H1 (cell line): ENCODE results near the gene BRD8. TPM values are rescaled to one million over a fixed set of nuclear protein-coding genes. Genes with fewer than 3 reads are reported as not detected.

Experiments used
- CTCF ChIA-PET: fragments of 300-600 bp; sonication (Branson Sonifier 250); formaldehyde crosslinking; loops from one replicate; lab custom pipeline; 2021; ENCODE audit not compliant: partially characterized antibody; lab: Charles Lee
- POLR2A ChIA-PET: fragments of 300-600 bp; sonication (Branson Sonifier 250); formaldehyde crosslinking; loops from one replicate; lab custom pipeline; 2021; ENCODE audit warnings: inconsistent platforms; ENCODE audit not compliant: partially characterized antibody; lab: Charles Lee
- DNase-seq, 2 experiments: peaks; one replicate each; pipeline versions ENCODE4 v3.0.0 to v3.0.0-alpha.2; 2010 to 2022; ENCODE audit warnings: low spot score in 2 of 2, low read depth in 1 of 2, mixed read lengths in 1 of 2
- FAIRE-seq: peaks from 2 replicates; lab custom pipeline; 2011; peaks lifted over from hg19 to GRCh38; lab: Jason Lieb, UNC
- H2AFZ ChIP-seq: 2 replicates; pipeline ENCODE4 v1.8.1; 2012; ENCODE audit warnings: low read length, inconsistent platforms
- H2AK5ac ChIP-seq: 2 replicates; pipeline ENCODE4 v1.6.1; 2013; ENCODE audit warnings: low read depth, low read length
- H2BK120ac ChIP-seq: replicated peaks from 2 replicates; pipeline ENCODE3; 2013; ENCODE audit warnings: low read depth, low read length, inconsistent platforms
- H2BK12ac ChIP-seq: 2 replicates; pipeline ENCODE4 v1.6.1; 2013; ENCODE audit warnings: low read depth, low read length
- H2BK15ac ChIP-seq: 2 replicates; pipeline ENCODE4 v1.6.1; 2013; ENCODE audit warnings: low read length
- H2BK20ac ChIP-seq: 2 replicates; pipeline ENCODE4 v1.6.1; 2013; ENCODE audit warnings: low read length
- H2BK5ac ChIP-seq: 2 replicates; pipeline ENCODE4 v1.6.1; 2013; ENCODE audit warnings: low read depth, low read length
- H3K14ac ChIP-seq: 2 replicates; pipeline ENCODE4 v1.6.1; 2013; ENCODE audit warnings: inconsistent platforms; ENCODE audit not compliant: insufficient read length
- H3K18ac ChIP-seq: 2 replicates; pipeline ENCODE4 v1.6.1; 2013; ENCODE audit warnings: low read length; ENCODE audit errors: extremely low read depth
- H3K23ac ChIP-seq: 2 replicates; pipeline ENCODE4 v1.6.1; 2013; ENCODE audit warnings: inconsistent platforms; ENCODE audit not compliant: insufficient read length
- H3K23me2 ChIP-seq: 2 replicates; pipeline ENCODE4 v1.6.1; 2013; ENCODE audit warnings: low read depth, low read length
- H3K27ac ChIP-seq: 2 replicates; pipeline ENCODE4 v1.6.1; 2011; ENCODE audit warnings: low read depth, low read length, inconsistent platforms
- H3K27me3 ChIP-seq, 4 experiments: replicated peaks in 1 of 4; 1 replicate in 1 of 4; 2 replicates in 3 of 4; pipeline versions ENCODE4 v1.6.1 to v1.8.1; 2011 to 2013; ENCODE audit warnings: low read length in 3 of 4, mild to moderate bottlenecking in 3 of 4, inconsistent platforms in 2 of 4, mixed read lengths in 2 of 4, moderate library complexity in 1 of 4; ENCODE audit not compliant: control insufficient read depth in 3 of 4, insufficient read depth in 3 of 4; ENCODE audit errors: extremely low read depth in 1 of 4
- H3K36me3 ChIP-seq, 4 experiments: 2 replicates each; pipeline versions ENCODE4 v1.6.1 to v1.8.1; 2011 to 2013; ENCODE audit warnings: mild to moderate bottlenecking in 4 of 4, low read length in 3 of 4, moderate library complexity in 2 of 4, control low read depth in 1 of 4, inconsistent platforms in 1 of 4; ENCODE audit not compliant: insufficient read depth in 4 of 4, control insufficient read depth in 2 of 4
- H3K4ac ChIP-seq: replicated peaks from 2 replicates; pipeline ENCODE3; 2013; ENCODE audit warnings: low read length, low read depth, mixed read lengths, inconsistent platforms; ENCODE audit not compliant: insufficient read length
- H3K4me1 ChIP-seq, 4 experiments: replicated peaks in 1 of 4; 1 replicate in 1 of 4; 2 replicates in 3 of 4; pipeline versions ENCODE4 v1.6.1 to v1.8.1; 2011 to 2013; ENCODE audit warnings: low read length in 3 of 4, inconsistent platforms in 2 of 4, mixed read lengths in 1 of 4; ENCODE audit not compliant: insufficient read depth in 4 of 4, control insufficient read depth in 3 of 4
- H3K4me2 ChIP-seq, 2 experiments: 2 replicates each; pipeline versions ENCODE4 v1.6.1 to v1.8.1; 2011 to 2013; ENCODE audit warnings: low read depth in 2 of 2, low read length in 2 of 2, control low read depth in 1 of 2, inconsistent platforms in 1 of 2, mild to moderate bottlenecking in 1 of 2; ENCODE audit not compliant: insufficient read depth in 1 of 2
- H3K4me3 ChIP-seq, 4 experiments: fragments of 200-600, 300-600 bp in 1 of 4; sonication (generic), shearing (Covaris generic), sonication (Bioruptor Twin) in 1 of 4; 2 replicates each; pipeline versions ENCODE4 v1.5.1 to v1.8.1; 2011 to 2016; ENCODE audit warnings: low read length in 4 of 4, low read depth in 3 of 4, control low read depth in 2 of 4, inconsistent platforms in 2 of 4, mild to moderate bottlenecking in 2 of 4, mixed read lengths in 1 of 4, moderate library complexity in 1 of 4; ENCODE audit not compliant: insufficient read depth in 2 of 4; ENCODE audit errors: extremely low read depth in 1 of 4
- H3K56ac ChIP-seq: replicated peaks from 2 replicates; pipeline ENCODE3; 2013; ENCODE audit warnings: low read depth, mild to moderate bottlenecking, mixed read lengths, low read length, inconsistent platforms; ENCODE audit not compliant: insufficient read length
- H3K79me1 ChIP-seq: 2 replicates; pipeline ENCODE4 v1.6.1; 2013; ENCODE audit warnings: low read depth, low read length, control low read depth
- H3K79me2 ChIP-seq, 2 experiments: 2 replicates each; pipeline versions ENCODE4 v1.6.1 to v1.8.1; 2012 to 2013; ENCODE audit warnings: low read length in 2 of 2, mild to moderate bottlenecking in 2 of 2, inconsistent platforms in 1 of 2; ENCODE audit not compliant: insufficient read depth in 2 of 2, control insufficient read depth in 1 of 2
- H3K9ac ChIP-seq, 4 experiments: replicated peaks in 1 of 4; 1 replicate in 1 of 4; 2 replicates in 3 of 4; pipeline versions ENCODE4 v1.6.1 to v1.8.1; 2011 to 2013; ENCODE audit warnings: low read depth in 3 of 4, low read length in 3 of 4, control low read depth in 2 of 4, mild to moderate bottlenecking in 2 of 4, moderate library complexity in 2 of 4, inconsistent platforms in 1 of 4; ENCODE audit errors: extremely low read depth in 1 of 4
- H3K9me3 ChIP-seq, 2 experiments: 2 replicates each; pipeline versions ENCODE4 v1.6.1 to v1.8.1; 2012 to 2013; ENCODE audit warnings: mild to moderate bottlenecking in 2 of 2, moderate library complexity in 2 of 2, control low read depth in 1 of 2, inconsistent platforms in 1 of 2, low read depth in 1 of 2, low read length in 1 of 2, mixed read lengths in 1 of 2; ENCODE audit not compliant: insufficient read depth in 2 of 2
- H4K20me1 ChIP-seq, 2 experiments: replicated peaks in 1 of 2; 2 replicates each; pipeline versions ENCODE3 to v1.8.1; 2011 to 2013; ENCODE audit warnings: inconsistent platforms in 2 of 2, low read length in 2 of 2, mild to moderate bottlenecking in 1 of 2; ENCODE audit not compliant: insufficient read depth in 2 of 2, control insufficient read depth in 1 of 2
- H4K5ac ChIP-seq: 2 replicates; pipeline ENCODE4 v1.6.1; 2013; ENCODE audit warnings: low read length, low read depth, mixed read lengths, inconsistent platforms; ENCODE audit not compliant: insufficient read length
- H4K8ac ChIP-seq: 2 replicates; pipeline ENCODE4 v1.8.0; 2013; ENCODE audit warnings: mild to moderate bottlenecking, moderate library complexity, low read length, inconsistent platforms; ENCODE audit not compliant: insufficient read depth; ENCODE audit errors: extremely low read depth
- H4K91ac ChIP-seq: replicated peaks from 2 replicates; pipeline ENCODE3; 2013; ENCODE audit warnings: low read length, mixed read lengths, inconsistent platforms; ENCODE audit not compliant: insufficient read length
- ASH2L ChIP-seq: fragments of 200-600, 300-600 bp; sonication (generic); IDR thresholded peaks from one replicate; pipeline ENCODE4 v1.7.1; 2017; ENCODE audit warnings: low read length
- CEBPB ChIP-seq: IDR thresholded peaks from 2 replicates; pipeline ENCODE4 v1.6.1; 2012; ENCODE audit warnings: low read depth, low read length
- CTBP2 ChIP-seq: IDR thresholded peaks from 2 replicates; pipeline ENCODE4 v1.7.0; 2011; ENCODE audit warnings: borderline replicate concordance, mild to moderate bottlenecking, moderate library complexity, mixed read lengths, low read length; ENCODE audit not compliant: insufficient read depth, insufficient read length
- EP300 ChIP-seq, 2 experiments: IDR thresholded peaks; 1 replicate in 1 of 2; 2 replicates in 1 of 2; pipeline ENCODE4 v1.6.1; 2011 to 2012; ENCODE audit warnings: low read depth in 2 of 2, low read length in 2 of 2, mild to moderate bottlenecking in 2 of 2, borderline replicate concordance in 1 of 2, inconsistent platforms in 1 of 2, moderate library complexity in 1 of 2
- KDM5A ChIP-seq: fragments of 200-600 bp; IDR thresholded peaks from 2 replicates; pipeline ENCODE4 v1.7.1; 2012; ENCODE audit warnings: mild to moderate bottlenecking, low read length, inconsistent platforms, mixed read lengths
- MAX ChIP-seq: IDR thresholded peaks from 2 replicates; pipeline ENCODE4 v1.6.1; 2012; ENCODE audit warnings: inconsistent platforms
- SRF ChIP-seq: IDR thresholded peaks from 2 replicates; pipeline ENCODE4 v1.6.1; 2011; ENCODE audit warnings: mild to moderate bottlenecking, low read depth, low read length, moderate library complexity
- SUZ12 ChIP-seq: fragments of 200-600 bp; sonication (generic); IDR thresholded peaks from 2 replicates; pipeline ENCODE4 v1.6.1; 2012; ENCODE audit warnings: mild to moderate bottlenecking, inconsistent platforms, low read length, moderate library complexity, mixed read lengths
- TEAD4 ChIP-seq: IDR thresholded peaks from 2 replicates; pipeline ENCODE4 v1.6.1; 2012; ENCODE audit warnings: low read depth, low read length, inconsistent platforms, mixed read lengths
- ZNF274 ChIP-seq: IDR thresholded peaks from 2 replicates; pipeline ENCODE4 v1.7.0; 2012; ENCODE audit warnings: low read length, borderline replicate concordance; ENCODE audit errors: extremely low read depth
- polyA plus RNA-seq, 7 experiments: library from polyadenylated mRNA; depleted of rRNA in 3 of 7; stranded (reverse) in 5 of 7; unstranded in 2 of 7; fragments of >200 nt in 5 of 7; fragments of 200-250 nt in 2 of 7; gene quantifications; 1 replicate in 5 of 7; 2 replicates in 1 of 7; 4 replicates in 1 of 7; pipeline versions ENCODE4 v1.2.1 to v1.2.3, GENCODE V29; 2011 to 2013; ENCODE audit warnings: missing spikeins in 2 of 7, mixed read lengths in 2 of 7
- total RNA-seq: library from RNA; stranded (reverse); fragmentation: NEBNext Ultra II Directional; extraction: Animal tissue kit (Norgen Biotek cat#: 25700); gene quantifications from 2 replicates; pipeline ENCODE4 v1.2.1, GENCODE V29; 2021

The BRD8 gene
- total and polyA plus RNA-seq, 2 of the 8 experiments (the other 6 are each of a cell fraction or from before 2014, with no cell fraction given): 37.8 to 75.8 TPM

GRCh38 chr5:138226910-138227309, 48.5 kb upstream of the BRD8 start:
- DNase-seq (no peak), FAIRE-seq (no peak)
- no peak overlapping the region for H2AK5ac ChIP-seq
- no peak for TF ChIP-seq SUZ12
- no peak for TF ChIP-seq ZNF274
- TF ChIP-seq KDM5A: no peak
- no peak for TF ChIP-seq EP300 (IDR thresholded peaks at IDR 0.05; ENCODE audit: borderline replicate concordance in 1 of 2, low read depth in 2 of 2, low read length in 2 of 2)
- no peak for TF ChIP-seq MAX
- no peak for TF ChIP-seq SRF
- TF ChIP-seq ASH2L: no peak
- no peak for TF ChIP-seq TEAD4
- no peak for TF ChIP-seq CEBPB
- no peak for TF ChIP-seq CTBP2
- H2BK20ac ChIP-seq: no peak overlapping the region
- H3K79me1 ChIP-seq: no peaks in the 10 kb centered on the region
- no peaks in the 10 kb centered on the region for H3K79me2 ChIP-seq
- no peak overlapping the region for H3K18ac ChIP-seq
- H2BK5ac ChIP-seq: no peak overlapping the region
- H3K36me3 ChIP-seq: no peaks in the 10 kb centered on the region
- no peak overlapping the region for H2BK12ac ChIP-seq
- H3K9ac ChIP-seq: no peak overlapping the region
- H4K91ac ChIP-seq: no peak overlapping the region
- no peak overlapping the region for H2BK15ac ChIP-seq
- no peak overlapping the region for H3K4ac ChIP-seq
- no peaks in the 10 kb centered on the region for H3K23me2 ChIP-seq
- H3K4me1 ChIP-seq: no peaks in the 10 kb centered on the region
- no peak overlapping the region for H3K56ac ChIP-seq
- H4K5ac ChIP-seq: no peak overlapping the region
- ChIA-PET CTCF (interaction anchor here (2.5 to 9.2 kb wide), 2 partner anchors 17 to 53 kb away, joined by 8 to 128 read pairs; partner anchors contain the start of gene GFRA3), POLR2A (no interaction called here)
- H2AFZ ChIP-seq: no peak overlapping the region
- no peak overlapping the region for H3K23ac ChIP-seq
- no peak overlapping the region for H3K27ac ChIP-seq
- H3K4me2 ChIP-seq: no peak overlapping the region
- no peak overlapping the region for H4K8ac ChIP-seq
- H4K20me1 ChIP-seq: no peaks in the 10 kb centered on the region
- peaks cover 4 to 6% of the 10 kb centered on the region in 2 experiments; a peak in 1 of 4 replicates for H3K9me3 ChIP-seq
- H3K4me3 ChIP-seq: no peak overlapping the region
- no peak overlapping the region for H3K14ac ChIP-seq
- H3K27me3 ChIP-seq: no peaks in the 10 kb centered on the region; a peak in 1 of 7 replicates
- no peak overlapping the region for H2BK120ac ChIP-seq
